GM19397 (cell line): ENCODE measurements around the gene CTBP2.

ENCODE experiments used
- ATAC-seq: cut with Tn5 transposase; IDR thresholded peaks from one replicate; pipeline ENCODE4 v1.9.1; 2021; ENCODE audit warnings: mild to moderate bottlenecking, moderate library complexity; ENCODE audit not compliant: unreplicated experiment

CTBP2 gene

DNA sequence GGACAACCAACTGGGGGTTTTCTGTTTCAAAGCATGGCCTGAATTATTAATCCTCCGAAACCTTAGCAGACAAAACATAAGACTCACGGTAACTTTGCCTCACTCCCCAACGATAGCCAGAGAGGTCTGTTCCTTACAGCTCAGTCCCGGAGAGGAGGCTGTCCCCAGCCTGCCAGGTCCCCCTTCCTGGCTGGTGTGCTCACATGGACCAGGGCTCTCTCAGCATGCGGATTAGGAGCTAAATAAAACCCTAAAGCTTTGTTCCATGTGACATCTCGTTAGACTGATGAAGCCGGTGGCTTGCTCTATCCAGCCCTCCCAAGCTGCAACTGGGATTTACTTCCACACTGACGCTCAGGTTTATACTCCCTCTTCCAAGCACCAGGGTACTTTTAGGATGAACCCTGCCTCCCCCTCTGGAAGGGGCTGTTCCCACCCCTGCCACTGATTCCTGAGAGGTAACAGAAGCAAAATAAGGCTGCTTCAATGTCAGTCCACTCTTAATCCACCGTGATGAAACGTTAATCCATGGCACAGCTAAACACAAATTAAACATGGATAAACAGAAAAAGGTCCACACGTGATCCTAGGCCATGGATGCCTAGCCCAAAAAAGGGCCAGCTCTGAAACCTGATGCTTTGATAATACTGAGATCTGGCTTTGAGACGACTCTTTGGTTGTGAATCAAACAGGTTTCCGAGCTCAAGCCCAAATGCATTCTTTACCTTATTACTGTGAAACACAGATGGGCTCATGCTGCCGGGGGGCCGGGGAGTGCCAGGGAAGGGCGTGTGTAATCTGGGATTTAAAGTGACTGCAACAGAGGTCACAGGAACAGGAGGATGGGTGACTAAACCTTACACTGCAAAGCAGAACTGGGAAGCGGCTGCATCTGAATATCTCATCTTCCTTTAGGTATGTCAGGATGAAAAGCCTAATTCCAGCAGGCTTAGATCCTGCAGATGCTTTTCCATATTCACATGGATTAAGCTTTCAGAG lies 132.2 kb downstream of the CTBP2 start:
- no peak for ATAC-seq

- no peak for ATAC-seq
These were observed 133.2 kb downstream of the CTBP2 start for GRCh38 chr10:125026974-125027735.

GRCh38 chr10:125026036-125026931 lies 134.1 kb downstream of the CTBP2 start:
- no peak for ATAC-seq

GRCh38 chr10:125025341-125025740 lies 135.0 kb downstream of the CTBP2 start:
- no peak for ATAC-seq

GRCh38 chr10:125024497-125025234 lies 135.7 kb downstream of the CTBP2 start:
- no peak for ATAC-seq

- ATAC-seq: no peak
These were observed 136.4 kb downstream of the CTBP2 start for GRCh38 chr10:125023862-125024496.

- ATAC-seq: no peak
These were observed 137.1 kb downstream of the CTBP2 start for GRCh38 chr10:125023255-125023654.

GRCh38 chr10:125022671-125023070 lies 137.7 kb downstream of the CTBP2 start:
- ATAC-seq: no peak

DNA sequence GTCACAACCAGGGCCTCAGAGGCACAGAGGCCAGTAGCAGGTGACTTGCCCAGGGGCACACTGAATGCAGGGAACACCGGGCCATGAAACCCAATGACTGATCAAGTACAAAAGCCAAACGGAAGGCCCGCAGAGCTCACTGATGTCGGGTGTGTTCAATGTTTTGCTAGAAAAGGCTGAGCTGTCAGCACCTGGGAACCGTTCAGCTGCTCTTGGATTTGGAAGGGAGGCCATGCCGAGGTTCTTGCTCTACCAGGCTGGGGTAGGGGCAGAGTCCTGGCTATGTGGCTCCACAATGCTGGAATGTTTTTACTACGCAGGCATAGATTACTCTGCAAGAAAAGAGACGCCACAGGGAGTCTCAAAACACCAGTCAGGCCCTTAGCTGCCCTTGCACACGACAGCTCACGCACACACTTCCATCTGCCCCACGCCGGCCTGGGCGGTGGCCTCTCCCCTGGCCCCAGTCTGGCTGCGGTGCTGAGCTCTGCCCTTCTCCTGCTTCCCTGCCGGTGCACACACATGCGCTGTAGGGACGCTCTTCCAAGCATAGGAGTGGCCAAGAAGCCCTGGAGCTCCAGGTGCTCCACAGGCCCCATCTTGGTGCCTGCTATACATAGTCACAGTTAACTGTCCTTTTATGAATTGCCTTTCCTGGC lies 138.5 kb downstream of the CTBP2 start:
- no peak for ATAC-seq

DNA sequence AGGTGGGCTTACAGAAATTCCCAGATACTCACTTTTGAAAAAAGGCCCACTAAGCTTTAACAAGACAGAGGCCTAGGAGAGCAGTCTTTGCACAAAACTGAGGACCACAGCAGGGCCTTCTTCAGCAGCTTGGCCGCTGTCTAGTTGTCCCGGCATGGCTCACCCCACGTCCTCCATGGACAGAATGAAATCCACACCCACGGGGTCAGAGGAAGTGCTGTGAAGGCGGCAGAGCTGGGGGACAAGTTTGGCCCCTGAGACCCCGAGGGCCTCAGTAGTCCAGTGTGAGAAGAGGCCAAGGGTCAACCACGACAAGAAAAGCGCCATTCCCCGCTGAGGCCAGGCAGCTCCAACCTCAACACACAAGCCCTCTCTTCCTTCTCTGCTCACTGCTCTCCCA lies 139.5 kb downstream of the CTBP2 start:
- ATAC-seq: no peak

DNA sequence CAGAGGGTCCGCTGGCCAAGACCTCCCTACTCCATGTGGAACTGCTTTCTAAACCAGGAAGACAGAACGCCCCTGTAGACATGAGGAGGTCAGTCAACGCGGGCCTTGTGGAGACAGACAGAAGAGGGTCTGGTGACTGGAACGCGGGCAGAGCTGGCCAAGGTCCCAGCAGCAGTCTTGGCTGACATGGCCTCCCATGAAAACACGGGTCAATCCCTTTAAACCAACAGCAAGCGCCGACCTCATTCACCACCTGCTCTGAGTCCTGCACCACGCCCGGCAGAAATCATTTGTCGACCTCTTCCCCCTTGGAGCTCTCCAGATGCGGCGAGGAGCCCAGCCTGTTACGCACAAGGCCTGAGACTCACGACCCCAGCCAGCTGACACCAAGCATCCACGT lies 140.0 kb downstream of the CTBP2 start:
- ATAC-seq: no peak

GRCh38 chr10:125018576-125019143 lies 141.7 kb downstream of the CTBP2 start:
- no peak for ATAC-seq

DNA sequence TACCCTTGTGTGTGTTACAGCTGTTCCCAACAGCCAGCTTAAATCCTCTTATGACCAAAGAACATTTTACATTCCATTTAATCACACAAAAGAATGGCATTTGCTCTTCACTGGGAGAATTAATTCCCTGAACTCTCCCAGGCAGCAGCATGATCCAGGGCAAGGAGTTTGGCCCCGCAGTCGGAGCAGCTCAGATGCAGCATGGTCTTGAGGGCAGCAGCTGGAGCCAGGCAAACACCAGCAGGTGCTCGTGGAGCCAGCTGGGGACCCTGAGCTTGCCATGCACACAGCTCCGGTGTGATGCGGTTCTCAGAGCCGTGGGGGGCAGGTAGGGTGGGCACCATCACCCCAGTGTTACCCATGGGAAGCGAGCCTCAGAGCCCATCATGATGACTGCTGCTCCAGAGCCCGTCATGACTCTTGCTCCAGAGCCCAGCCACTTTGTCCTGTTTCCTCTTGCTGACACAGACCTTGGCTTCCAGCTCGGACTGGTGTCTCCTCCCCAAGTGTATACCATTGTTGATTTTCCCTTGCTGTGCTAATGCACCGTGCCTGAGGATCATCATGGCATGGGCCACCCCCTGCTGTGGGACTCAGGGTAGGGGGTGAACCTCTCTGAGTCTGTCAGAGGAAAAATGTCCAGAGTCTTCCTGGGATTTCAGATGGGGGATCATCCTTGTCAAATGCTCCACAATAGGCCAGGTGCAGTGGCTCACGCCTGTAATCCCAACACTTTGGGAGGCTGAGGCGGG lies 142.6 kb downstream of the CTBP2 start:
- no peak for ATAC-seq

- no peak for ATAC-seq
These were observed 143.7 kb downstream of the CTBP2 start for GRCh38 chr10:125016611-125017202.

DNA sequence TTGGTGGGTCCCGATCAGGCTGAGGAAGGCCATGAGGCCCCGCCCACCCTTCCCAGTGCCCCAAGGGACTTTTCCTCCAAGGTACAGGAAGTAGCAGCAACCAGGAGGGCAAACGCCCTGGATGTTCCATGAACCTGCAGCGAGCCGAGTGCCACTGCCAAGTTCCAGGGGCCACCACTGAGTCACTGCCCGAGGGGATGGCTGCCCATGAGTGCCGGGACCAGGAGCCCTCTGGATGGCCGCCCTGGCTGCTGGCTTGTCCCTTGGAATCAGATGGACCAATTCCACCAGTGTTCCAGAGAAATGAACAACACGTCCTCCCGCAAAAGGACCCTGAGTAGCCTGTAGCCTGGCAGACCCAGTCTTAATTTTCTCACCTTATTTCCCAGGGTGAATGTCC lies 144.2 kb downstream of the CTBP2 start:
- no peak for ATAC-seq

- no peak for ATAC-seq
These were observed 144.9 kb downstream of the CTBP2 start for GRCh38 chr10:125015356-125015944.

DNA sequence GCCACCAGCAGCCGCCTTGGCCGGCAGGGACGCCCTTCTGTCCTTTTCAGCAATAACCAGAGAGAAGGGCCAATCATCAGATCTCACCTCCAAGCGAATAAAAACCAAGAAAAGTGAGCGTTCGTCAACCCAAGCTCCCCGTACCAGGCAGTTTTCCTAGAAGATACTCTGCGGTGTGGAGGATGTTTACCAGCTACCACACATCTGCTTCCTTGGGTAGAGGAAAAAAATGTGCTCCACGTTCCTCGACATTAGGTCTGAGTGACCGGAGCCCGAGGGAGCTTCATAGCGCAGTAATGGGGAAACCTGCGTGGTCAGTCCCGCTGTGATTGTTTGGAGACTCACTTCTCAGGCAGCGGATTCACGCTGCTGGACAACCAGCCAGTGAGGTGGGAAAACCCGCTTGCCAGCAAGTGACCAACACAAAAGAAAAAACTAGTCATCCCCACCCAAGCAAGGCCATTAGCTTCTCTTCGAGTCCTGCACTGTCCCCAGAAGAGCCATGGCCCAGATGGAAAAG lies 145.5 kb downstream of the CTBP2 start:
- no peak for ATAC-seq
